SU-DHL-6 (cell line): ENCODE measurements around the gene KCNJ18.
"Not testable (repeated sequence)": the region's sequence is repeated elsewhere in the genome, so short reads cannot be mapped to it uniquely, and the experiment has no call there.

Experiments used
- EZH2phosphoT487 ChIP-seq: fragments of 200-600 bp; sonication (generic), shearing (Covaris generic); conservative IDR thresholded peaks from 2 replicates; pipeline ENCODE4 v1.6.1; 2018; ENCODE audit warnings: mild to moderate bottlenecking, antibody characterized with exemption, low read length, moderate library complexity, mixed read lengths
- TF ChIP-seq, protein P1 (sequence below): fragments of 200-600 bp; sonication (generic); IDR thresholded peaks from one replicate; pipeline ENCODE4 v1.5.1; 2017; ENCODE audit warnings: antibody characterized with exemption, mild to moderate bottlenecking, low read length, moderate library complexity; ENCODE audit not compliant: insufficient read depth, poor library complexity, severe bottlenecking

DNA sequence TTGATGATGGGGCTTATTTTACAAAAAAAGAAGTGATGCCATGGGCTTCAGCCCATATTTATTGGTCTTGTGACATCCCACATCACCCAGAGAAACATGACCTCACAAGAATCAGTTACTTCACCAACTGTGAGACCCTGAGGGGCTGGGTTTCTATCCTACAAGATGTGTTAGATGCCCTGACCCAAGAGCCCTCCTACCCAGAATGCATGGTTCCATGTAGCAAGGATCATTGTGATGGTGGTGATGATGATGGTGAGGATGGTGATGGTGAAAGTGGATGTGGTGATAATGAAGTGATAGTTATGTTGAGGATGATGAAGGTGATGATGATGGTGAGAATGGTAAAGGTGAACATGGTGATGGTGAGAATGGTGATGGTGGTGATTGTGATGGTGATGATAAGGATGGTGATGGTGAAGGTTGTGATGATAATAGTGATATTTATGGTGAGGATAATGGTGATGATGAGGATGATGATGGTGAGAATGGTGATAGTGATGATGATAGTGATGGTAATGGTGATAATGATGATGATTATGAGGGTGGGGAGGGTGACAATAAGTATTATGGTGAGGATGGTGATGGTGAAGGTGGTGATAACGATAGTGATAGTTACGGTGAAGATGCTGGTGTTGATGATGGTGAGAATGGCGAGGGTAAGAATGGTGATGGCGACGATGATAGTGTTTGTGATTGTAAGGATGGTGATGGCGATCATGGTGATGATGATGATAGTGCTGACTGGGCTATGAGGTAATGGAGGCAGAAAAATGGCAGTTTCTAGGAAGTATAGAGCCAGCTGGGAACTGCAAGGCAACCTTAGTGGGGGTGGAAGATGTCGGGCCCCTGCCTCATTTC, 28.5 kb upstream of the KCNJ18 start:
- TF ChIP-seq, protein P1, sequence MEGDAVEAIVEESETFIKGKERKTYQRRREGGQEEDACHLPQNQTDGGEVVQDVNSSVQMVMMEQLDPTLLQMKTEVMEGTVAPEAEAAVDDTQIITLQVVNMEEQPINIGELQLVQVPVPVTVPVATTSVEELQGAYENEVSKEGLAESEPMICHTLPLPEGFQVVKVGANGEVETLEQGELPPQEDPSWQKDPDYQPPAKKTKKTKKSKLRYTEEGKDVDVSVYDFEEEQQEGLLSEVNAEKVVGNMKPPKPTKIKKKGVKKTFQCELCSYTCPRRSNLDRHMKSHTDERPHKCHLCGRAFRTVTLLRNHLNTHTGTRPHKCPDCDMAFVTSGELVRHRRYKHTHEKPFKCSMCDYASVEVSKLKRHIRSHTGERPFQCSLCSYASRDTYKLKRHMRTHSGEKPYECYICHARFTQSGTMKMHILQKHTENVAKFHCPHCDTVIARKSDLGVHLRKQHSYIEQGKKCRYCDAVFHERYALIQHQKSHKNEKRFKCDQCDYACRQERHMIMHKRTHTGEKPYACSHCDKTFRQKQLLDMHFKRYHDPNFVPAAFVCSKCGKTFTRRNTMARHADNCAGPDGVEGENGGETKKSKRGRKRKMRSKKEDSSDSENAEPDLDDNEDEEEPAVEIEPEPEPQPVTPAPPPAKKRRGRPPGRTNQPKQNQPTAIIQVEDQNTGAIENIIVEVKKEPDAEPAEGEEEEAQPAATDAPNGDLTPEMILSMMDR = not testable (repeated sequence)
- TF ChIP-seq EZH2phosphoT487 = not testable (repeated sequence)
